HG03342 (cell line): Measurements from ENCODE around the gene CD81.

ENCODE experiments used
- ATAC-seq: cut with Tn5 transposase; IDR thresholded peaks from one replicate; pipeline ENCODE4 v1.9.1; 2021; ENCODE audit warnings: mild to moderate bottlenecking, moderate library complexity; ENCODE audit not compliant: unreplicated experiment

CD81 gene

DNA sequence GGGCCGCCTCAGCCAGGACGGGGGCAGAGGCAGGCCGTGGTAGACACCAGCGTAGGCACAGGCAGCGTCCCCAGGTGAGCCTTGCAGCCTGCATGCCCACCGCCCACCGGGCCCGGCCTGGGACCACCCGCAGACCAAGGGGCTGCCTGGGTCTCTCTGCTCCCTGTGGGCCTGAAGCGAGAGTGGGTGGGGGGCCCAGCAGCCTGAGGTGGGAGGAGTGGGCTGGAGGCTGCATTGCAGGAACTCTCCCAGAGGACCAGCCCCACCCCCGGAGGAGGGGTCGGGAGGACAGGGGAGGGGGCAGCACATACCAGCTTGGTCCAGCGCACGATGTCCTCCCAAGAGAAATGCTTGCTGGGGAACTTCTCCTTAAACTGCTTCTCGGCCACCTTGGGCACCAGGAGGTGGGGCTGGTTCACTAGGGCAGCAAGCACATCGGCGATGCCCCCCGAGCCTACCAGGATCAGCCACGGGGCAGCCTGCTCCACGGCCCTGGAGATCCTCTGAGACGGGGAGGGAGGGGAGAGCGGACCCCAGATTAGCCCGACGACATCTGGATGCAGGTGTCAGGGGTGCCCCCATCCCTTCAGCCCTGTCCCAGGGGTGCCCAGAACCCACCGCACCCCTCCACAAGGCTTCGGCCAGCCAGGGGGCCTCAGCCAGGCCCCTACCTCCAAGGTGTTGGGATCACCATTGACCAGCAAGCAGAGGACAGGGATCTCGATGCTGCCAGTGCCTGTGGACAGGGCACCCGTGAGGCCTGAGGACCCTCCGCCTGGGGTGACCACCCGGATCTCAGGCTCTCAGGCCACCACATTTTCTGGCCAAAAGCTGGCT, 41.0 kb downstream of the CD81 start:
- ATAC-seq, result no peak

DNA sequence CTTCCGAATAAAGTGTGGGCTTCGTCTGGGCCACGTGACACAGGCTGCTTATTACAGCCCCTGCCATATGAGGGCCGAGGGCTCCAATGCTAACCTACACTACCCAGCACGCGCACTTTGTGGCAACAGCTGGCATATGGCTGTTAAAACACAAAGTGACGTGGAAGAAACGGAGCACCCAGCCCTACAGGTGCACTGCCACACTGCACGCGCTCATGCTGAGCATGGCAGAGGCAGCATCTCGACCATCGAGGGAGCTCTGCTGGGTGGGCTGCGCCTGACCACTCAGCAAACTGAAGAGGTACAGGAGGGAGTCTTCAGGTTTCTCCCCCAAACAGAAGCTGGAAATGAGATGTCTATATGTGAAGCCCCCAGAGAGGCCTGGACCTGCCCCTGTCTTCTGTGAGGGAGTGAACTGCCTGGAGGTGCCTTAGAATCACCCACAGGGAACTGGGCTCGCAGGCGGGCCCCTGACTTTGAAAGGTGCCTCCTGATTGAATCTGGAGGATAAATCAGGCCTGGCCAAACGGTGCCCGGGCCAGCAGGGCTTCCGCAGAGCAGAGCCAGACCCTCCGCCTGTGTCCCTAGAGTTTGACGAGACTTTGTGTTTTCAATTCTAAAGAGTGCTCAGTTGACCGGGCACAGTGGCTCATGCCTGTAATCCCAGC, 41.7 kb downstream of the CD81 start:
- no peak for ATAC-seq

DNA sequence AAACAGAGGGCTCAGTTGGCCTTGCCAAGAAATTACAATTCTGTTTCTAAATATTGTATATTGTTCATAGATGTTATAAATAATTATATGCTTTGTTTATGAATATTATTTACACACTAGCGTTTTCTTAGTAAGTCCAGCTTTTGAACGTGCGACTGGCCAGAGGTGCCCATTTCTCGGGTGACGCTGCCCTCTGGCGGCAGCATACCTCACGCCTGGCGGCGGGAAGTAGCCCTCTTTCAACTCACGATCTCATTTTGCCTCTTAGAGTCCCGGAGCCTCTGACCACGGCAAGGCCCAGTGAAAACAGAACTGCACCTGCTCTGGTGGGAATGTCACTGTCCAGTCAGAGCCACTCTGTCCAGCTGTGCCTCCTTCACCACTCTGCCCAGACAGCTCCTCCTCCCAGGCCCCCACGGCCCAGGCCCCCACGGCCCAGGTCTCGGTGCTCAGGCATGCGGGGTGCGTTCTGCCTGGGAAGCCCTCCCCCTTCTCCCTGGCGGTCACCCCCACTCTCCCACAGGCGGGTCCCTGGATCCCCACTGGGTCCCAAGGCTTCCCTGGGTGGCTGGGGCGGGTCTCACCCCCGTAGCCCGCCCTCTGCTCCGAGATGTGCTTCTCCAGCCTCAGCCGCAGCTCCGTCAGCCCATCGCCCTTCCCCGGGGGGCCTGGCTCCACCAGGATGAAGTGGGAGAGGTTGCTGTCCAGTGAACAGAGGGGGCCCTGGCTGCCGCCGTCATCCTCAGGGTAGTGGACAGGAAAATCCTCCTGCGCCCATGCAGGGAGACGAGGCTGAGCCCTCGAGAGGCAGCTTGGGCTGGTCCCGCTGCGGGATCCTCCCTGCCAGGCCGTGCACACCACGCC, 42.8 kb downstream of the CD81 start:
- no peak for ATAC-seq

DNA sequence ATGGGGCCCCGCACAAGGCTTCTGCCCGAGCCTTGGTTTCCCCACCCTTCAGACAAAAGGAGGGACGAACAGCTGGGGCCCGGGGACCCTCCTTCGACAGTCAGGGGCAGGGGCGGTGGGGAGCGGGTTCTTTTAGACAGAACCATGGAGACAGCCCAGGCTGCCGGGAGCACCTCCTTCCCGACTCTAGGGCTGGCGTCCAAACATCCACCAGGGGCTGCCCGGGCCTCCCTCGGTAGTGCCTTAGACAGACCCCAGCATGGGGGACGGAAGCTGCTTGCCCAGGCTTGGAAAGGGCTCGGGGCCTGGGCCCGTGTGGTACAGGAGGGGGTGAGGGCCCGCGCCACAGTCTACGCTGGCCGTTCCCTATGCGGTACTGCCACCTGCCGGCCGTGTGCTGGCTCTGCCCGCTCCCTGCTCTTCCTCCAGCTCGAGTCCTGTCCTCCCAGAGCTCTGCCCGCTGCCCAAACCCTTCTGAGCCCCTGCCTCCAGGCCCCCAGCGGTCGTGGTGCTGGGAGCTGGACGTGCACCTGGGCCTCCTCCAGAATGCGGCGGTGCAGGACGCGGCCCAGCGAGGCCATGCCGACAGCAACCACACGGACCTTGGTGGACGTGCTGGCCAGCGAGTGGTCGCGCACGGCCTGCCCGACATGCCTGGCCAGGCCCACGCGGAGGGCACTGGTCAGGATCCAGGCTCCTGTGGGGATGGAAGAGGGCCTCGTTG, 43.6 kb downstream of the CD81 start:
- no peak for ATAC-seq

DNA sequence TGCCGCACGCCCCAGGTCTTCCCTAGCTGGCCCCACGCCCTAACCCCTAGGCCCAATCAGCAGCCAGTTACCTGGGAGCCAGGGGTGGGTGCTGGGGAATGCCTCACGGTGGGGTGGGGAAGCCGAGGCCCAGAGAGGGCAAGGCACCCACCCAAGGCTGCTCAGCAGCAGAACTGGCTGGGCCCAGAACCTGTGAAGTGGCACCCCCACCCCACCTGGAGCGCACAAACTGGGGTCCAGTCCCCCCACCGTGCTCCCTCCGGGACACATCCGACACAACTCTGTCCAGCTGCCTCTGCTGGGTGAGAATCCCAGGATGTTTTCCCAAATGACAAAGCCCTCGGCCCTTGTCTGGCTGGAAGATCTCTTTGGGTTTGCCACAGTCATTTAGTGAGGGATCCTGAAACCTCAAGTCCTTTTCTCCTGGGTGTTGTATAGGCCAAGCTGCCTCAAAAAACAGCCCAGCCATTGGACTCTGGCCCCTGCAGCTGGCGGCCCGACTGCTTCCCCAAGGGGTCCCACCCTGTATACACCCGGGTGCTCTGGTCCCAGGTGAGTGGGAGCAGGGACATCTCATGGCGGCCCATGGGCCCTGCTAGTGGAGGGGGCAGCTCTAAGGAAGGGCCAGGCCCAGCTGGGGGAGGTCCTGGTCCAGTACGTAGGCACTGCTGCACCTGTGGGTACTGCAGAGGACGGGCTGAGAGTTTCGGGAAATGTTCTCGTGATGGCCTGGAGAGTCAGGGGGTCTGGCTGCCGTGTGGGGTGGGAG, 44.3 kb downstream of the CD81 start:
- no peak for ATAC-seq

DNA sequence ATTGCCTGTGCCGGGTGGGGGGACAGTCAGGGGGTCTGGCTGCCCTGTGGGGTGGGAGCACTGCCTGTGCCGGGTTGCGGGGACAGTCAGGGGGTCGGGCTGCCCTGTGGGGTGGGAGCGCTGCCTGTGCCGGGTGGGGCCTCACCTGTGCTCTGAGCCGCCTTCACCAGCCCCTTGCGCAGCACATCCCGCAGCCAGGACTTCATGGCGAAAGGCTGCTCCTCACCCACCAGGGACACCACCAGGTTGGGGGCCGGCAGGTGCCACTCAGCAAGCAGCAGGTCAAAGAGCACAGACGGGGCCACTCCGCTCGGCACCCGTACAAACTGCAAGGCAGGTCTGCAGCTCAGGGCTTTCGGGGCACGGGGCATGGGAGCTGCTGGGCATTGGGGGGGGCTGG, 44.9 kb downstream of the CD81 start:
- ATAC-seq, result no peak

DNA sequence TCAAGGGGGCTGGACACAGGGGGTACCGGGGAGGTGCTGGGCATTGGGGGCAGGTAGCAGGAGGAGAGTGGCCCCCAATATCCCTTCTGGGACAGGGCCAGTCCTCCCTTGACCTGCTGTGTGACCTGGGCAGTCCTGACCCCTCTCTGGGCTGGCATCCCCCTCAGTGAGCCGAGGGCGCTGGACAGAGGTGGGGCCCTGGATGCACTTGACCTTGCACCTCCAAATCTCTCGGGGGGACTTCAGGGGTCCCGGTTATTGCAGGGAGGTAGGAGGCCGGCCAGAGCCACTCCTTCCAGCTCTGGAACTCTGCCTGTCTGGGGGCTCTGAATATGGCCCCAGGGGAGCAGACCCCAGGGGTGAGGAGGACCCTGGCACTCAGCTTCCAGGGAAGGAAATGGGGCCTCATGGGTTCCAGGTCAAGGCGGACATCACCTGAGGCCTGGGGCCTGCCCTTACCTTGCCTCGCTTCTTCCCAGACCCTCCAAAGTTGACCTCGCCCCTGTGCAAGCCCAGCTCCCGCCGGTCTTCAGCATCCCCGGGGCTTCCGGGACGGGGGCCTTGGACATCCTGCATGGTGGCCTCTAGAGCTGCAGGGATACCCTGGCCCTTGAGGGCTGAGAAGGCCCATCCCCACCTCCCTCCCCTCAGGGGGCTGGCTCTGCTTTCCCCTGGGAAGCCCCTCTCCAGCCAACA, 45.5 kb downstream of the CD81 start:
- ATAC-seq, result no peak

DNA sequence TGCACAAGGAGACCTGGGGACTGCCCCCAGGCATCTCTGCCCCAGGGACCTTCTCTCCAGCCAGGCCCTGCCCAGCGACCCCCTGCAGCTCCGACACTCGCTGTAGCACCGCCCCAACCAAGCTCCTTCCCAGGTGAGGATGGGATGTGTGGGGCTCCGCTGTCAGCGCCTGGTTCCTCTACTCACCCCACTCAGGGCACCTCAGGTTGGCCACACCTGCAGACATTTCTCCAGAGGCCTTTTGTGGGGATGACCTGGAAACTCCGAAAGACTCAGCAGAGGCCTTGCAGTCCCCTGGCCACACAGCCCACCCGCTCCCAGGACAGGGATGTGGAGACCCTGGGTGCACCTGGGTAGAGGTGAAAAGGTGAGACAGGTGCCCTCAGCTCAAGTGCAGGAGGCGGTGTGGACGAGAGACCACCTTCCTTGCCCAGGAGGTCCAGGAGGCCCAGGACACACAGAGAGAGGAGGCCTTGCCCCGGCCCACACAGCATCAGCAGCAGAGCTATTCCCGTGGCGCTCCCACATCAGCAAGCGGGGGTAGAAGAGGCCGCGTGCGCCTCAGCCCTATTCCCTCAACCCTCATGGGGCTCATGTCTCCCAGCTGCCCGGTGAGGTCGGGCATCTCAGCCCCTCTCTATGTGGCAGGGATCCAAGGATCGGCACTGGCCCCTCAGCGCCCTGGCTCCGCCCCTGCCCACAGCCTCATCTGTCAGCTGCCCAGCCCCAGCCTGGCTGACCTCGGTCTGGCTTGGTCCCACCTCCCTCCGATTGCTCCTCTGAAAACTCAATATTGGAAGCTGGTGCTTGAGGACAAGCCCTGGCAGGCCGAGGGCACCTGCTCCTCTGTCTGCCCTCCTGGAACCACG, 46.3 kb downstream of the CD81 start:
- ATAC-seq, result no peak

DNA sequence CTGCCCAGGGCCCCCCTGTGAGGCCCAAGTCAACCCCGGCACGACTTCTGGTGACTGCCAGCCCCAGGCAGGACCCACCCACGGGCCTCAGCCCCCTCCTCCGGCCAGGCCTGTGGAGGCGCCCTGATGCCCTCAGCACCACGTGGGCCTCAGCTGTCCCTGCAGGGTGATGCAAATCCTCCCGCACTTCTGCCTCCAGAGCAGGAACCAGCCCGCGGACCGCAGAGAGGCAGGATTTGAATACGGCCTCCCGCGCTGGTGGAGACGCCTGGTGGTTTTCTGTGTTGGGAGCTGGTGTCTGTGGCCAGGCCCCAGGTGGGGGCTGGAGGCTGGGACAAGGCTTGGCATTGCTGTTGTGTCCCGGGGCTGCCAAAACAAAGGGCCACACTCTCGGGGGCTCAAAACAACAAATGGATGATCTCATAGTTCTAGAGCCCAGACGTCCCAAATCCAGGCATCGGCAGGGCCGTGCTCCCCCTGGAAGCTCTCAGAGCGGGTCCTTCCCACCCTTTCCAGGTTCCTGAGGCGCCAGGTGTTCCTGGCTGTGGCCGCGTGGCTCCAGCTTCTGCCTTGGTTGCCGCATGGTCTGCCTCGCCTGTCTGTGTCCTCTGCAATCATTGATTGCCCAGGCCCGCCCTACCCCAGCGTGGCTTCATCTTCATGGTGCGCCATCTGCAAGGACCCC, 47.8 kb downstream of the CD81 start:
- ATAC-seq, result no peak

DNA sequence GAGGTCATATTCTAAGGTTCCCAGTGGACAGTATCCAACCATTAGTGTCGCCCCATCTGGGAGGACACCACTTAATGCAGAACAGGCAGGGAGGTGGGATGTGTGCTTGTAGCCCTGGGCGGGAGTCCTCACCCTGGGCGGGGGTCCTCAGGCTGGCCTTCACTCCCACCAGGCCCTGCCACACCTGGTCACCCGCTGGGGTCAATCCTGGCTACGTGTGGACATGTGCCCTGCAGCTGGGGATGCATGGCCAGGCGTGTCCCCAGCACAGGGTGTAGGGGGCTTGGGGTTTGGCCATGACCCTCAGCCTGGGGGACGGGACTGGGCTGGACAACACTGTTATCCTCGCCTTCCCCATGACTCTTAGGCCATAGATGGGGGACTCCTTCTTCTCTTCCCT, 48.4 kb downstream of the CD81 start:
- no peak for ATAC-seq

DNA sequence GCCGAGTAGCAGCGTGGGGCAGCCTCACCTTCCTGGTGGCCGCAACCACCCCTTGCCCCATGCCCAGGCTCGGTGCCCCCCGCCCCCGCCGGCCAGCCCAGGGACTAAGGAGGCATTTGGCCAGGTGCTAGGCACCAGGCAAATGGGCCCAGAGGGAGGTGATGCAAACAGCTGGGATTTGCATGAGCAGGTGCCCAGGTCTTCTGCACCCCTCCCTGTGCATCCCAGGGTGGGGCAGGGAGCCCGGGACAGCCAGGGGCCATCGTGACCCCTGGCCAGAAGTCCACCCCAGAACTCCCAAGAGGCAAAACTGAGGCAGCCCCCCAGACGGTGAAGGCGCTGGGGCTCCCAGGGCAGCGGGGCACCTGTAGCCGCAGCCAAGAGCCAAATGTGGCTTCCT, 49.1 kb downstream of the CD81 start:
- ATAC-seq, result no peak

DNA sequence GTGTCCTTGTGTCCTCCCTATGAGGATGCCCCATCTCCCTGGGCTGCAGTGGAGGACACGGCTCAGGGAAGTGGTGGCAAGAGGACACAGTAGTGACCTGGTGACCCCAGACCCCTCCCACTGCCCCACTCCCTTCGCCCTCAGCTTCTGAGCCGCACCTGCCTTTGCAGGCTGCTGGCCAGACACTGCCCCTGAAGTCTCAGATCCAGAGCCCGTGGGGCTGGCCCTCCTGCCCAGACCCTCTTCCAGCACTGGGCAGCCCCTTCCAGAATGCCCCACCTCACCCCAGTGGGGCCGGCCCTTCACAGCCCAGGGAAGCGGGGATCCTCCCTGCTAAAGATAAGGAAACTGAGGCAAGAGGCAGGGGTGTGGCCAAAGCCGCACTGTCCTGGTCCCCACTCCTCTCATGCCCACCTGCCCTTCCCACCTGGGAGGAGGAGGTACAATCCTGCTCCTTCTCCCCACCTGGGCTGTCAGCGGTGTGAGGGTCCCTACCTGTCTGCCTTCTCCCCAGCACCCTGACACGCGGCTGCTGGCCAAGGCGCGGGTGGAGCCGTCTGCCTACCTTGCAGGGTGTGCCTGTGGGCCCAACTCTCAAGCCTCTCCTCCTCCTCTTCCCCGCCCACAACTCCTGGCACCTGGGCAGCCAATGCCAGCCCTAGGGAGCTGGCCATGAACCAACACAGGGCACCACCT, 49.9 kb downstream of the CD81 start:
- no peak for ATAC-seq

DNA sequence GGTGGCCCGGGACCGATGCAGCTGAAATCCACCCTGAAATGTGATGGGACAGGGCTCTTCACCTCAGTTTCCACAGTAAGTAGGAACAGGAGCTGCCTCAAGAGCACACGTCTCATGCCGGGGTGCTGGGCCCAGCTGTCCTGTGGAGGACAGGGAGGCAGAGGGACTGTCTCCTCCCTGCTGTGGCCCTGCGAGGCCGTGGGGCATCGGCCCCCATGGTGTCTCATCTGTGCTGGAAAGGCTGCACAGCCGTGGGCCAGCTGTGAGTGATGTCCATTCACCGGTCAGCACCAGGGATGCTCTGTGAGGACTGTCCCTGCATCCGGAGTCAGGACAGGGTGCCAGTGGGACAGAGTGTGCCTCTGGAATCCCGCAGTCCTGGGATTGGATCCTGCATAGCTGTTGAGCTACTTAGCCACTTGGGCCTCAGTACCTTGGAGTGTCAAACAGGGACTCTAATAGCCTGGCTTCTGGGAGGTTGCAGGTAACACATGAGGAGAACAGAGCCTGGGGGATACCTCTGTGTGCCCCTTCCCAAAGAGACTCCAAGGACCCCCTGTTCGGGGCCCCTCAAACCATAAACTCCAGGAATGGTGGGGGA, 50.7 kb downstream of the CD81 start:
- no peak for ATAC-seq

DNA sequence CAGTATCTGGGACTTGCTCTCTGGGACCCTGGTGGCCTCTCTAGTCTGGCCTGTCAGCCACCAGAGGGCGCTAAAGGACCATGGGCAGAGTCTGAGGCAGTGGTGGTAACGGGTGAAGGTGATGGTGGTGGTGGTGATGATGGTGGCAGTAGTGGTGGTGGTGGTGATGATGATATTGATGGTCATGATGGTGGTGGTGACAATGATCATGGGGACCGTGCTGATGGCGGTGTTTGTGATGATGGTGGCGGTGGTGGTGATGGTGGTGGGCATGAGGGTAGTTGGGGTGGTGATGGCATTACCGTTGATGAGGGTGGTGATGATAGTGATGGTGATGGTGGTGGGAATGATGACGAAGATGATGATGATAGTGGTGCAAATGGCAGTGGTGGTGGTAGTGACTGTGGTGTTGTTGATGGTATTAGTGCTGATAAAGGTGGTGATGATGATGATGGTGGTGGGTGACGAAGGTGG, 51.2 kb downstream of the CD81 start:
- ATAC-seq, result no peak

DNA sequence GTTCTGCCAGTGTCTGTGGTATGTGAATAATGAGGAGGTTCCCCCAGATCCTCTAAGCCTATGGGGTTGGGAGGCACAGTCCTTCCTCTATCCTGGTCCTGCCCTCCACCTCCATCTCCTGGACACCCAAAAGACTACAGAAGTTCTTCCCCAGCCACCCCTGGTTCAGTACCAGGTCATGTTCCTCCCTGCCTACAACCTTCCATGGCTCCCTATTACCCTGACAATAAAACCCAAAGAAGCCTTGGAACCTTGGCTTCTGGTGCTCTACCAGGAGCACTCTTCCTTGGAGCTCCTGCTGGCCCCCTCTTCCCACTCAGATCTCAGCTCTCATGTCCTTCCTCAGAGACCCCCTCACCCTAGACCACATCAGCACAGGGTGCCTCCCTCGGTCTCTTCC, 54.3 kb downstream of the CD81 start:
- ATAC-seq, result no peak

DNA sequence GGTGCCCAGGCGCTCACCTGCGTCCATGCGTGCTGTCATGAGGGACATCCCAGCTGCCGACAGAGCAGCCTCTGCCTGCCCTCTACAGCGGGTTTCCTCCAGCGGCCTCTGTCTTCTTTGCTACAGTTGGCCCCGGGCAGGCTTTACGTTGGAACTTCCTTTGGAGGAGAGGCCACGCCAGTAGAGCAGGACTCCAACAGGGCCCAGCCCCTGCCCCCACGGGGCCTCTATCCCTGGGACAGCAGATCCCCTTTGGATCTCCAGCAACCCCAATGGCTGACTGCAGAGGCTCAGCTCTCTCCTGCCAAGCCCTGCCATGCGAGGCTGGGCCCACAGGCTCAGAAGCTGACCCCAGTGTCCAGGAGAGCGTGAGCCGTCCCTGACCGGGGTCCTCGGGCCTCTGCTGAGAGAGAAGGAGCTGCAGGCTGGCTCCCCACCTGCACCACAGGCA, 55.1 kb downstream of the CD81 start:
- no peak for ATAC-seq

DNA sequence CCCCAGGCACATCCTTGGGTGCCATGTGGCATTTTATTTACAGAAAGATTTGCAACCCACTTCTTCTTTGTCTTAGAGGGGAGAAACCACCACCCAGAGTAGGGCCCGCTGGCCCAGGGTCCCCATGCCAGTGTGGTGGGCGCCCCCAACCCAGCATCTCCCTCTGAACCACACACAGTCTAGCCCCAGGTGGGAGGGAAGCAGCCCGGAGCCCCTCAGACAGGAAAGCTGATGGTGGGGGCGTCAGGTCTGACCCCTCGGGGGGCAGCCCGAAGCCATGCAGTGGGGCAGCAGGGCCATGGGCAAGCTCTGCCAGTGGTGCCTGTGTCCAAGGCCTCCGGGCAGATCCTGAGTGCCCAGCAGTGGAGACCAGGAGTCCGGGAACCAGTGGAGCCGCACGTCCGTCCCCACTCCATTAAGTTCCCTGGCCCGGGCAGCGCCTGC, 55.5 kb downstream of the CD81 start:
- no peak for ATAC-seq
